ES-I3 (cell line): ENCODE measurements around the gene IGF1R.

ENCODE experiments used
- H3K36me3 ChIP-seq: 2 replicates; pipeline ENCODE4 v1.6.1; 2013; ENCODE audit warnings: mild to moderate bottlenecking, low read length, control low read depth, moderate library complexity; ENCODE audit not compliant: insufficient read depth
- H3K4me1 ChIP-seq: 2 replicates; pipeline ENCODE4 v1.6.1; 2013; ENCODE audit warnings: mild to moderate bottlenecking, control low read depth, low read length; ENCODE audit not compliant: insufficient read depth
- H3K9ac ChIP-seq: 2 replicates; pipeline ENCODE4 v1.6.1; 2013; ENCODE audit warnings: low read depth, mild to moderate bottlenecking, low read length, moderate library complexity
- H3K9me3 ChIP-seq: 2 replicates; pipeline ENCODE4 v1.6.1; 2013; ENCODE audit warnings: mild to moderate bottlenecking, low read length, moderate library complexity; ENCODE audit not compliant: control insufficient read depth, insufficient read depth

Gene IGF1R

DNA sequence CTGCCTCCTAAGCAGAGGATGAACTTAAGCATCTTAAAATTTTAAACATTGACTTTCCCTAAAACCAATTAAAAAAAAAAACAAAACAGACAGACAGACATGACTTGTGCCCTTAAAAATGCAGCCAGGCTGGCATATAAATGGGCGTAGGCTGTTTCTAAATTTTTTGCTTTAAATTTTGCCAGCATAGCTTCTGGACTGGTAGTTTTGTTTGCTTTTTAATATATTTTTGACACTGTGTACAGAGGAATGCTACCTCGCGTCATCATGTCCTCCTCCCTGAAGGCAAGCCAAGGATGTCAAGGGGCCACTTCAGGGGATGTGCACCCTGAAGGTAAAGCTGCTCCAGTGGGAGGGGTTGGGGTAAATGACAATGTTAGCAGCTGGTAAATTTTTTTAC lies 224.4 kb downstream of the IGF1R start:
- Histone ChIP-seq H3K9ac (no peak overlapping the region), H3K4me1 (peaks cover 38% of the 10 kb centered on the region), H3K36me3 (no peaks in the 10 kb centered on the region), H3K9me3 (0 out of 2 replicates have a peak, but pooled peaks cover 3% of the 10 kb centered on the region)

DNA sequence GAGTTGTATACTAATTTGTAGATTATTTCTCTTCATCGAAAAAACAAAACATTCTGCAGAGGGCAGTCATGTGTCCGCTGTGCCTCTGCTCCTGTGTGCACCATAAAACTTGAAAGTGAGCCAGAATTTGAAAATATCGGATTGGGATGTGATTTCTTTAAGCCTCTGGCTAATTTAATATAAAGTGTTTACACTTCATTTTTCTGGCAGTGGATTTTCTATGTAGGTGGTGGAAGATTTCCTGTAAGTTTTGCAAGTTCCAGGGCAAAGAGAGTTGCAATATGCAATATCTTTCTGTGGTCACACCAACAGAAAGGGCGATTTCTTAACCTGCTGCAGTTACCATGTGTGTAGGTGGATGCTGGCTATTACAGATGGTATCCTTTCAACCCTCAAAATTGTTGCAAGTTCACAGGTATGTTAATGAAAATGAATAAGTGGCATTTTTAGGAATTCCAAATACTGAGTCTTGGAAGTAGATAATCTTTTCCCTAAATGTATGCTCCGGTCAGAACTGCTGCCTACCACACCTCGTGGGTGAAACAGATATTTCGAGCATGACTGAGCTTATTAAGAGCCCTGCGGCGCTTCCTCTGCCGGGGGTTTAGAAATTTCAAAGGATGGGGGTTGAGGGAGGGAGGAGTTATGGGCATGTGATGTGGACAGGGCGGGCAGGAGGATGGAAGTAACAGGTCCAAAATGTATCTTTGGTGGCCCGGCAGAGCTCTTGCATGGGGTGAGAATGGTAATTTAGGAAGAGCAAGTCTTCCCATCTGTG lies 225.3 kb downstream of the IGF1R start:
- no peaks in the 10 kb centered on the region for H3K9me3 ChIP-seq
- no peak overlapping the region for H3K9ac ChIP-seq
- H3K4me1 ChIP-seq: peaks cover 38% of the 10 kb centered on the region
- no peaks in the 10 kb centered on the region for H3K36me3 ChIP-seq

GRCh38 chr15:98874370-98874769 lies 226.0 kb downstream of the IGF1R start:
- Histone ChIP-seq H3K4me1 (peaks cover 38% of the 10 kb centered on the region), H3K9ac (no peak overlapping the region), H3K36me3 (no peaks in the 10 kb centered on the region), H3K9me3 (no peaks in the 10 kb centered on the region)

DNA sequence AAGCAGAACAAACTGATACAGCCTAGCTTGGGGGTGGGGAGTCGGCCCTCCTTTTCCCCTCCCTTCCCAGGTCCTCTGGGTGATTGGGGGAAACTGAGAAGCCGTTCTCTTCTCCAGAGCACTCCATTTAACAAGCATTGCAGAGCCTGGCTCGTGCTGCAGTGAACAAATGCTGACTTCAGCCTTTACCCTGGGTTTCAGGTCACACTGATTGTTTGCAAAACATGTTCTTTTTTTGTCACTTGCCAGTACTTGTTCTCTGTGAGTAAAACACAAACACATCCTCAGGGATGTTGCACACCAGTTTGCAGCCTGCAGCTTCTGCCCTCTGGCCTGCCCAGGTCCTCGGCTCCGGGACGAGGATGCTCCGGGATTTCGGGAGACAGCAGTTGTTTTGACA lies 226.4 kb downstream of the IGF1R start:
- Histone ChIP-seq H3K4me1 (peaks cover 38% of the 10 kb centered on the region), H3K9me3 (no peaks in the 10 kb centered on the region), H3K36me3 (no peaks in the 10 kb centered on the region), H3K9ac (no peak overlapping the region)

- no peaks in the 10 kb centered on the region for H3K36me3 ChIP-seq
- H3K4me1 ChIP-seq: peaks cover 38% of the 10 kb centered on the region
- no peak overlapping the region for H3K9ac ChIP-seq
- H3K9me3 ChIP-seq: no peaks in the 10 kb centered on the region
These were observed 227.0 kb downstream of the IGF1R start for GRCh38 chr15:98875309-98875708.

- Histone ChIP-seq H3K9ac (no peak overlapping the region), H3K36me3 (no peaks in the 10 kb centered on the region), H3K9me3 (no peaks in the 10 kb centered on the region), H3K4me1 (peaks cover 38% of the 10 kb centered on the region)
These were observed 228.4 kb downstream of the IGF1R start for GRCh38 chr15:98876451-98877369.

DNA sequence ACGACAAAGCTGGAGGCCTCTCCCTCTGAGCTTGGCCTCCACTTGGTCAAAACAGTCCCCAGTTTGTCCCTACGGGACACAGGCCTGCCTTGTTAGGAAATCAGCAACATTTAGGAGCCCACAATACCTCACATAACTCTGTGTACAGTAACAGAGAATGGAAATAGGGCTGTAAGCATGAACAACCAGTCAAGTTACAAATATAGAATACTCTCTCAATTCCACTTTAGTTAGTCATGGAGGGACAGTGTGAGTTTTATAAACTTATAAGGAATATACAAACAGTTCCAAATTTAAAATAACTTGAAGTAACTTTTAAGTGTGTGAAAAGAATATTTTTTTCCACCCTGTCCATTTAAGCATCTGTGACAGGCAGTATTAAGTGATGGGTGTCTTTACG lies 229.8 kb downstream of the IGF1R start:
- H3K4me1 ChIP-seq: peaks cover 39% of the 10 kb centered on the region

DNA sequence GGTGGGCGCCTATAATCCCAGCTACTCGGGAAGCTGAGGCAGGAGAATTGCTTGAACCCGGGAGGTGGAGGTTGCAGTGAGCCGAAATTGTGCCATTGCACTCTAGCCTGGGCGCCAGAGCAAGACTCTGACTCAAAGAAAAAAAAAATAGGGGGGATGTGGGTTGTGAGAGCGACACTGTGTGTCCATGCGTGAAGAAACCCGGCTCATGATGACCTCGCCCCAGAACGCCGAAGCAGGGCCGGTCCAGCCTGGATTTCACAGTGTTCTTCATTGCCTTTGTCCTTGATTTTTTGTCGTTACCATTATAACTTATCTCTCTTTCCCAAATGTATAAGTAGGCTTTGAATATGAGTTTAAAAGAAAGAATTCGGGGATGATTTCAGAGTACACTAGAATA lies 230.5 kb downstream of the IGF1R start:
- Histone ChIP-seq H3K9ac (no peak overlapping the region), H3K4me1 (peaks cover 32% of the 10 kb centered on the region), H3K9me3 (no peaks in the 10 kb centered on the region), H3K36me3 (no peaks in the 10 kb centered on the region)

More for the DNA sequence above, 229.8 kb downstream of the IGF1R start:
- no peak overlapping the region for H3K9ac ChIP-seq
- H3K9me3 ChIP-seq: no peaks in the 10 kb centered on the region
- H3K36me3 ChIP-seq: no peaks in the 10 kb centered on the region

GRCh38 chr15:98881526-98882520 lies 233.5 kb downstream of the IGF1R start:
- H3K4me1 ChIP-seq: peaks cover 17% of the 10 kb centered on the region
- H3K9me3 ChIP-seq: no peaks in the 10 kb centered on the region
- H3K9ac ChIP-seq: no peak overlapping the region
- H3K36me3 ChIP-seq: no peaks in the 10 kb centered on the region

DNA sequence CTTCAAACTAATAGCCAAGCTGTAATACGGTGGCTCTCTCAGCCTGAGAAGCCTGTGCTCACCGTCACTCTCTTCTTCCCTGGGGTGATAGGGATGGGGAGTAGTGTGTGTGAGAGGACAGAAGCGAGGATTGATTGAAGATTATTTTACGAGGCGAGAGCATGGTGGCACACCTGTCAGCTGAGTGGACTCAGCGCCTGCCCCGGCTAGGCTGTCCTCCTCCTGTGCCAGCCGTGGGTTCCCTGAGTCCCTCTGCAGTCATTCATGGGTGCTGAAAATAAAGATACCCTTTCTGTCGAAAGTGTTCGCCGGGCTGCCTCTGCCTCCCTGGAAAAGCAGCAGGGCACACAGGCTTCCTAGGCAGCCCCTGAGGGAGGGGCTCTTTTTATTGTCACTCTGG lies 235.1 kb downstream of the IGF1R start:
- Histone ChIP-seq H3K9ac (no peak overlapping the region), H3K4me1 (peaks cover 15% of the 10 kb centered on the region), H3K36me3 (no peaks in the 10 kb centered on the region), H3K9me3 (no peaks in the 10 kb centered on the region)

GRCh38 chr15:98884894-98885293 lies 236.6 kb downstream of the IGF1R start:
- Histone ChIP-seq H3K36me3 (no peaks in the 10 kb centered on the region), H3K4me1 (peaks cover 26% of the 10 kb centered on the region), H3K9me3 (no peaks in the 10 kb centered on the region), H3K9ac (no peak overlapping the region)

- H3K9me3 ChIP-seq: no peaks in the 10 kb centered on the region
- no peak overlapping the region for H3K9ac ChIP-seq
- H3K36me3 ChIP-seq: no peaks in the 10 kb centered on the region
- peaks cover 20% of the 10 kb centered on the region for H3K4me1 ChIP-seq
These were observed 239.6 kb downstream of the IGF1R start for GRCh38 chr15:98887976-98888375.

- no peaks in the 10 kb centered on the region for H3K36me3 ChIP-seq
- no peaks in the 10 kb centered on the region for H3K9me3 ChIP-seq
- H3K9ac ChIP-seq: no peak overlapping the region
- H3K4me1 ChIP-seq: peaks cover 20% of the 10 kb centered on the region
These were observed 240.6 kb downstream of the IGF1R start for GRCh38 chr15:98888820-98889479.
